IMR-90 (cell line): ENCODE results near the gene THOP1. TPM values are rescaled to one million over a fixed set of nuclear protein-coding genes. Genes with fewer than 3 reads are reported as not detected.

Source experiments
- ATAC-seq: fragments of 200-7000 bp; cut with Tn5 transposase; 2 replicates; pipeline ENCODE4 v1.9.1; 2020; ENCODE audit warnings: low read depth, mild to moderate bottlenecking, moderate library complexity
- BruUV-seq: library from RNA; stranded (reverse); fragments of 400-500 nt; replicated peaks from 2 replicates; lab custom pipeline; 2021; lab: Mats Ljungman, UMichigan
- CTCF ChIA-PET: fragments of 300-600 bp; formaldehyde crosslinking; extraction: SDS; loops from one replicate; lab custom pipeline; 2021; ENCODE audit warnings: antibody characterized with exemption; lab: Yijun Ruan, JAX
- POLR2A ChIA-PET: fragments of 300-600 bp; sonication (Branson Sonifier 250); formaldehyde crosslinking; loops from one replicate; lab custom pipeline; 2022; ENCODE audit warnings: antibody characterized with exemption; ENCODE audit not compliant: unreplicated experiment; lab: Charles Lee
- DNase-seq: peaks from one replicate; pipeline ENCODE4 v3.0.0; 2013
- H2AFZ ChIP-seq: replicated peaks from 2 replicates; pipeline ENCODE3; 2013; ENCODE audit warnings: low read length, mild to moderate bottlenecking; ENCODE audit not compliant: poor library complexity
- H2AK5ac ChIP-seq: 2 replicates; pipeline ENCODE4 v1.6.1; 2013; ENCODE audit warnings: low read depth, low read length, inconsistent platforms
- H2AK9ac ChIP-seq: replicated peaks from 2 replicates; pipeline ENCODE3; 2013; ENCODE audit warnings: mild to moderate bottlenecking, low read depth, low read length, moderate library complexity; ENCODE audit not compliant: poor library complexity
- H2BK120ac ChIP-seq: 2 replicates; pipeline ENCODE4 v1.6.1; 2013; ENCODE audit warnings: low read depth, low read length, inconsistent platforms
- H2BK15ac ChIP-seq: 3 replicates; pipeline ENCODE4 v1.6.1; 2013; ENCODE audit warnings: low read depth, low read length, inconsistent platforms
- H2BK20ac ChIP-seq: 2 replicates; pipeline ENCODE4 v1.6.1; 2013; ENCODE audit warnings: low read depth, mild to moderate bottlenecking, inconsistent platforms, low read length, moderate library complexity
- H2BK5ac ChIP-seq: 2 replicates; pipeline ENCODE4 v1.6.1; 2013; ENCODE audit warnings: mild to moderate bottlenecking, low read depth, low read length, inconsistent platforms; ENCODE audit not compliant: poor library complexity, severe bottlenecking
- H3K14ac ChIP-seq: replicated peaks from 2 replicates; pipeline ENCODE4 v1.6.1; 2013; ENCODE audit warnings: low read depth, low read length, inconsistent platforms
- H3K18ac ChIP-seq: 2 replicates; pipeline ENCODE4 v1.6.1; 2013; ENCODE audit warnings: low read depth, low read length, control low read depth
- H3K23ac ChIP-seq: 2 replicates; pipeline ENCODE4 v1.6.1; 2013; ENCODE audit warnings: low read depth, low read length, inconsistent platforms
- H3K27ac ChIP-seq: 2 replicates; pipeline ENCODE4 v1.5.1; 2013; ENCODE audit warnings: mild to moderate bottlenecking, control low read depth, low read length; ENCODE audit not compliant: insufficient read depth
- H3K27me3 ChIP-seq: 2 replicates; pipeline ENCODE4 v1.6.1; 2013; ENCODE audit warnings: low read length; ENCODE audit not compliant: control insufficient read depth, insufficient read depth
- H3K36me3 ChIP-seq: 2 replicates; pipeline ENCODE4 v1.6.1; 2013; ENCODE audit warnings: low read length, mixed read lengths; ENCODE audit not compliant: control insufficient read depth, insufficient read depth
- H3K4ac ChIP-seq: 2 replicates; pipeline ENCODE4 v1.6.1; 2013; ENCODE audit warnings: low read depth, low read length, inconsistent platforms
- H3K4me1 ChIP-seq: 2 replicates; pipeline ENCODE4 v1.6.1; 2013; ENCODE audit warnings: low read length, mixed read lengths; ENCODE audit not compliant: control insufficient read depth, insufficient read depth
- H3K4me2 ChIP-seq: 2 replicates; pipeline ENCODE4 v1.6.1; 2013; ENCODE audit warnings: low read depth, mild to moderate bottlenecking, control low read depth, low read length, moderate library complexity
- H3K4me3 ChIP-seq: 2 replicates; pipeline ENCODE4 v1.5.1; 2013; ENCODE audit warnings: low read depth, mild to moderate bottlenecking, control low read depth, low read length, moderate library complexity; ENCODE audit not compliant: insufficient read depth
- H3K56ac ChIP-seq: 2 replicates; pipeline ENCODE4 v1.6.1; 2013; ENCODE audit warnings: low read length, inconsistent platforms; ENCODE audit not compliant: insufficient read depth; ENCODE audit errors: extremely low read depth
- H3K79me1 ChIP-seq, 2 experiments: 2 replicates each; pipeline ENCODE4 v1.6.1; 2013; ENCODE audit warnings: low read length in 2 of 2, inconsistent platforms in 1 of 2, low read depth in 1 of 2
- H3K9ac ChIP-seq: 2 replicates; pipeline ENCODE4 v1.6.1; 2013; ENCODE audit warnings: low read depth, low read length, control low read depth
- H3K9me1 ChIP-seq: 2 replicates; pipeline ENCODE4 v1.6.1; 2013; ENCODE audit warnings: low read length, inconsistent platforms; ENCODE audit not compliant: insufficient read depth
- H3K9me3 ChIP-seq: 2 replicates; pipeline ENCODE4 v1.6.1; 2013; ENCODE audit warnings: low read length; ENCODE audit not compliant: control insufficient read depth, insufficient read depth
- H4K20me1 ChIP-seq: 2 replicates; pipeline ENCODE4 v1.6.1; 2013; ENCODE audit warnings: low read length, inconsistent platforms; ENCODE audit not compliant: insufficient read depth
- H4K5ac ChIP-seq: 2 replicates; pipeline ENCODE4 v1.6.1; 2013; ENCODE audit warnings: mild to moderate bottlenecking, low read depth, low read length, control low read depth
- H4K8ac ChIP-seq, 2 experiments: 2 replicates each; pipeline ENCODE4 v1.6.1; 2013; ENCODE audit warnings: low read depth in 2 of 2, low read length in 2 of 2, control low read depth in 1 of 2, inconsistent platforms in 1 of 2
- H4K91ac ChIP-seq: 2 replicates; pipeline ENCODE4 v1.6.1; 2013; ENCODE audit warnings: low read depth, low read length, inconsistent platforms; ENCODE audit not compliant: insufficient read depth
- BHLHE40 ChIP-seq: fragments of 150-350 bp; IDR thresholded peaks from 2 replicates; pipeline ENCODE4 v1.6.1; 2016; ENCODE audit warnings: mild to moderate bottlenecking, low read depth, low read length
- CEBPB ChIP-seq: IDR thresholded peaks from 2 replicates; pipeline ENCODE4 v1.6.1; 2012; ENCODE audit warnings: low read depth, low read length, improper control_type of control experiment
- CHD1 ChIP-seq: IDR thresholded peaks from 2 replicates; pipeline ENCODE4 v1.6.1; 2012; ENCODE audit warnings: low read depth, low read length, improper control_type of control experiment
- CTCF ChIP-seq: conservative IDR thresholded peaks from 2 replicates; pipeline ENCODE4 v1.5.1; 2012; ENCODE audit warnings: mild to moderate bottlenecking, low read depth, low read length, improper control_type of control experiment
- ELK1 ChIP-seq: fragments of 150-350 bp; IDR thresholded peaks from 2 replicates; pipeline ENCODE4 v1.6.1; 2016; ENCODE audit warnings: low read depth, mild to moderate bottlenecking, low read length, moderate library complexity, borderline replicate concordance
- MAFK ChIP-seq: IDR thresholded peaks from 2 replicates; pipeline ENCODE4 v1.6.1; 2012; ENCODE audit warnings: low read depth, low read length, improper control_type of control experiment
- MAZ ChIP-seq: IDR thresholded peaks from 2 replicates; pipeline ENCODE4 v1.6.1; 2012; ENCODE audit warnings: low read depth, mild to moderate bottlenecking, low read length, improper control_type of control experiment, moderate library complexity, borderline replicate concordance
- MXI1 ChIP-seq: IDR thresholded peaks from 2 replicates; pipeline ENCODE4 v1.6.1; 2012; ENCODE audit warnings: low read depth, mild to moderate bottlenecking, low read length, moderate library complexity, borderline replicate concordance
- NFE2L2 ChIP-seq: fragments of 150-350 bp; IDR thresholded peaks from 2 replicates; pipeline ENCODE4 v1.6.1; 2016; ENCODE audit warnings: low read depth, mild to moderate bottlenecking, low read length
- POLR2A ChIP-seq: IDR thresholded peaks from 2 replicates; pipeline ENCODE4 v1.6.1; 2012; ENCODE audit warnings: mild to moderate bottlenecking, low read depth, low read length
- RAD21 ChIP-seq: IDR thresholded peaks from 2 replicates; pipeline ENCODE4 v1.6.1; 2012; ENCODE audit warnings: low read length, improper control_type of control experiment
- RCOR1 ChIP-seq: IDR thresholded peaks from 2 replicates; pipeline ENCODE4 v1.6.1; 2012; ENCODE audit warnings: mild to moderate bottlenecking, low read length, improper control_type of control experiment; ENCODE audit not compliant: insufficient replicate concordance
- RFX5 ChIP-seq: IDR thresholded peaks from 2 replicates; pipeline ENCODE4 v1.8.0; 2012; ENCODE audit warnings: low read depth, mild to moderate bottlenecking, low read length, moderate library complexity
- SMC3 ChIP-seq: fragments of 150-350 bp; IDR thresholded peaks from 2 replicates; pipeline ENCODE4 v1.6.1; 2016; ENCODE audit warnings: low read depth, mild to moderate bottlenecking, antibody characterized with exemption, low read length, moderate library complexity
- WGBS, 2 experiments: methylation state at CpG; one replicate each; pipeline versions ENCODE4 v1.1.5 to v1.1.7; 2013; ENCODE audit warnings: missing lambda C conversion rate in 2 of 2; ENCODE audit not compliant: insufficient read length in 1 of 2; ENCODE audit errors: extremely low coverage in 2 of 2; 5-methylcytosine and 5-hydroxymethylcytosine counted together
- dilution Hi-C: fragments of 300-500 bp; cut with HindIII; formaldehyde crosslinking; loops from one replicate; pipeline ENCODE4 v1.14.3; 2018; ENCODE audit warnings: low sequenced_read_pairs; ENCODE audit not compliant: unreplicated experiment
- in situ Hi-C: fragments of 300-500 bp; cut with MboI; formaldehyde crosslinking; loops from 3 replicates; pipeline ENCODE4 v1.14.3; 2019; ENCODE audit warnings: low sequenced_read_pairs, inconsistent platforms, mixed read lengths
- intact Hi-C: fragments of 100-400 bp; cut with micrococcal nuclease; formaldehyde crosslinking; loops from 2 replicates; pipeline ENCODE4 v1.10.0; 2022
- polyA plus RNA-seq, 3 experiments: library from polyadenylated mRNA; depleted of rRNA; stranded (reverse); fragments of >200 nt; gene quantifications; 2 replicates each; pipeline ENCODE4 v1.2.3, GENCODE V29; 2012; ENCODE audit warnings: low replicate concordance in 1 of 3
- total RNA-seq: library from RNA; depleted of rRNA; stranded (reverse); fragments of >200 nt; gene quantifications from 2 replicates; pipeline ENCODE4 v1.2.3, GENCODE V29; 2012

The THOP1 gene
- total and polyA plus RNA-seq, 2 of the 4 experiments (the other 2 are of a cell fraction): 57.5 to 91.9 TPM

GRCh38 chr19:2840794-2841791, 55.8 kb downstream of the THOP1 start, which contains the start of gene ZNF555:
ZNF555 (plus strand) TSS chr19:2841475; CDS start chr19:2841573, 98 bp downstream.
- no peak within 1 kb of the TSS for H2BK20ac ChIP-seq
- peak within 1 kb of the TSS; percentile 19; the same call in 1 of the 2 replicates for H2BK120ac ChIP-seq
- 0% methylated on average over 47 of the region's 106 CpGs; no CpG with 5 or more reads in 1 of the 2 experiments for WGBS, 2 experiments
- peak within 1 kb of the TSS; percentile 100 for H2AFZ ChIP-seq
- peaks cover 7% of the 10 kb centered on the region for H3K36me3 ChIP-seq
- H4K8ac ChIP-seq: peak within 1 kb of the TSS; percentile 94
- H3K14ac ChIP-seq: peak within 1 kb of the TSS; percentile 93
- peaks cover 22 to 38% of the 10 kb centered on the region in 2 experiments for H3K79me1 ChIP-seq
- peak within 1 kb of the TSS; percentile 94 for H2BK5ac ChIP-seq
- H4K5ac ChIP-seq: peak within 1 kb of the TSS; percentile 89
- H4K91ac ChIP-seq: peak within 1 kb of the TSS; percentile 81; the same call in 1 of the 2 replicates
- H3K27me3 ChIP-seq: no peaks in the 10 kb centered on the region
- H3K9me3 ChIP-seq: peaks cover 21% of the 10 kb centered on the region
- peak within 1 kb of the TSS; percentile 80 for H3K27ac ChIP-seq
- peak; percentile 97 for ATAC-seq
- peak; percentile 98 for DNase-seq
- peak within 1 kb of the TSS; percentile 96 for H2AK9ac ChIP-seq
- peak within 1 kb of the TSS; percentile 40; the same call in 1 of the 2 replicates for H3K18ac ChIP-seq
- ChIA-PET CTCF (interaction anchor here (0.8 to 1.2 kb wide), 3 partner anchors 46 to 117 kb away, joined by 3 to 4 read pairs (median 3); no protein-coding TSS in a partner anchor), POLR2A (no interaction called here)
- in situ Hi-C loops (no loop called here), dilution Hi-C loops (no loop called here), intact Hi-C loops (no loop called here)
- H3K4me1 ChIP-seq: peaks cover 3% of the 10 kb centered on the region
- H3K9ac ChIP-seq: peak within 1 kb of the TSS; percentile 67
- peak within 1 kb of the TSS; percentile 87 for H3K4ac ChIP-seq
- peak within 1 kb of the TSS; percentile 20; the same call in 1 of the 2 replicates for H3K56ac ChIP-seq
- peak within 1 kb of the TSS; percentile 100 for H3K4me2 ChIP-seq
- H2BK15ac ChIP-seq: no peak within 1 kb of the TSS
- 0 out of 2 replicates have a peak within 1 kb of the TSS, but pooled peaks have one; percentile 33 for H2AK5ac ChIP-seq
- H4K20me1 ChIP-seq: no peaks in the 10 kb centered on the region
- peak within 1 kb of the TSS; percentile 45; the same call in 1 of the 2 replicates for H3K23ac ChIP-seq
- BruUV-seq: no TSS peak
- H3K4me3 ChIP-seq: peak within 1 kb of the TSS; percentile 98
- H3K9me1 ChIP-seq: no peaks in the 10 kb centered on the region
- peak; percentile 48; the same call in 1 of the 2 replicates for TF ChIP-seq MAZ
- TF ChIP-seq NFE2L2: no peak
- no peak for TF ChIP-seq CHD1
- peak; percentile 29; the same call in 1 of the 2 replicates for TF ChIP-seq POLR2A
- TF ChIP-seq RFX5: no peak
- peak; percentile 41 for TF ChIP-seq CTCF
- TF ChIP-seq BHLHE40: no peak
- no peak for TF ChIP-seq MXI1
- no peak for TF ChIP-seq RAD21
- TF ChIP-seq RCOR1: no peak
- no peak for TF ChIP-seq MAFK
- no peak for TF ChIP-seq CEBPB
- no peak for TF ChIP-seq SMC3
- no peak for TF ChIP-seq ELK1
